Measurements from ENCODE around the gene SH2B3.
A peak's percentile ranks its signal among the peaks of the same experiment; 100 is the strongest.
"Not testable (repeated sequence)": the region's sequence is repeated elsewhere in the genome, so short reads cannot be mapped to it uniquely, and the experiment has no call there.

SH2B3 gene

GRCh38 chr12:111387747-111388323 is 17.9 kb upstream of the SH2B3 start:
- DNase-seq, result no peak

- no peak for DNase-seq
These were observed 16.1 kb upstream of the SH2B3 start for GRCh38 chr12:111389635-111390034.

DNA sequence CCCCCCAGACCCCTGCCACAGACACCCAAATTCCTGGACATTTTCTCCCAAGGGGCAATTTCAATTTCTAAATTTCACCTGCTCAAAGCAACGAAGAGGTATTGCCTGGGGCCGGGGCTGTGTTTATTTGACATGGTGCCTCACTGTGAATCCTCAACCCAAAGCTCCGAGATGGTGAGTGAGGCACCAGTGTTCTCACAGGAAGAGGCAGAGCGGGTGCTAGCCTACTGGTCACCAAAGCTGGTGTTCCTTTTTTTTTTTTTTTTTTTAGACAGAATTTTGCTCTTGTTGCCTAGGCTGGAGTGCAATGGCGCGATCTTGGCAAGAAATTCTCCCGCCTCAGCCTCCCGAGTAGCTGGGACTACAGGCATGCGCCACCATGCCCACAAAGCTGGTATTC is 14.8 kb upstream of the SH2B3 start:
- DNase-seq, result no peak

DNA sequence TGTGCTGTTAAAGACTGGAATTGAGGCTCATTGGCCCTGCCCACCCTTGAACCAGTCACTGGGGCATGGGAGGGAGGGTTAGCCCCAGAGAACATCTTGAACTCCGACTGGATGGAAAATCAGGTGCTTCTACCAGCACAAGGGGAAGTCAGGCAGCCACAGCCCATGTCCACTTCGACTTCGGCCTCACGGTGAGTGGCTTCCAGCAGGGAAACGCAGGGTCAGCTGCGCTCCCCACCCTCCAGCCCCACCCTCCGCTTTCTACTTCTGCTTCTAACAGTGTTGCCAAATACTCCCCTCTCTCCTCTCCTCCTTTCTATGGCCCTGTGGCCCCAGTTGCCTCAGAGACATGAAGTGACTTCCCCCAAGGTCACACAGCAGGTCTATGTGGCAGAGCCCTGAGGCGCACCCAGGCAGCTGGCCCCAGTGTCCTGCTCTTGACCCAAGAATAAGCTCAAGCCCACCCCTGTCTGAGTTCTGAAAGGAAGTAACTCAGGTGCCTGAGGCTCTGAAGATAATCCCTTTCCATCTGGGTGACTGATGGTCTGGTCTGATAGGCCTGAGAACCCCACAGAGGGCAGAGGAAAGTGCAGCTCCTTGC is 11.9 kb upstream of the SH2B3 start:
- no peak for DNase-seq

GRCh38 chr12:111394480-111394879 is 11.2 kb upstream of the SH2B3 start:
- no peak for DNase-seq

DNA sequence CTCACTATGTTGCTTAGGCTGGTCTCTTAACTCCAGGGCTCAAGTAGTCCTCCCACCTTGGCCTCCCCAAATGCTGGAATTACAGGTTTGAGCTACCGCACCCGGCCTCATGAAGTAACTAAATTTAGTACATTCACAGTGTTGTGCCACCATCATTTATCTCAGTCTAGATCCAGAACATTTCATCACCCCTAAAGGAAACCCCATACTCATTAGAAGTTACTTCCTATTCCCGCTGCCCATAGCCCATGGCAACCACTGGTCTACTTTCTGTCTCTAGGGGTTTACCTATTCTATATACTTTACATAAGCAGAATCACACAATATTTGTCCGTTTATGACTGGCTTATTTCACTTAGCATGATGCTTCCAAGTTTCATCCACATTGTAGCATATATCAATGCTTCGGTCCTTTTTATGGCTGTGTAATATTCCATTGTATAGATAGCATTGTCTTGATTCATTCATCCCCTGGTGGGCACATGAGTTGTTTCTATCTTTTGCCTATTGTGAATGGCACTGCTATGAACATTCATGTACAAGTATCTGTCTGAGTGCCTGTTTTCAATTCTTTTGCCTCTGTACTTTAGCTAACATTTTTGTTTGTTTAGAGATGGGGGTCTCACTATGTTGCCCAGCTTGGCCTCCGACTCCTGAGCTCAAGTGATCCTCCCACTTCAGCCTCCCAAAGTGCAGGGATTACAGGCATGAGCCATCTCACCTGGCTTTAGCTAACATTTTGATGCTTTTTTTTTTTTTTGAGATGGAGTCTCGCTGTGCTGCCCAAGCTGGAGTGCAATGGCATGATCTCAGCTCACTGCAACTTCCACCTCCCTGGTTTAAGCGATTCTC is 10.2 kb upstream of the SH2B3 start:
- no peak for DNase-seq

GRCh38 chr12:111396271-111396670 is 9.5 kb upstream of the SH2B3 start:
- DNase-seq, result not testable (repeated sequence)

DNA sequence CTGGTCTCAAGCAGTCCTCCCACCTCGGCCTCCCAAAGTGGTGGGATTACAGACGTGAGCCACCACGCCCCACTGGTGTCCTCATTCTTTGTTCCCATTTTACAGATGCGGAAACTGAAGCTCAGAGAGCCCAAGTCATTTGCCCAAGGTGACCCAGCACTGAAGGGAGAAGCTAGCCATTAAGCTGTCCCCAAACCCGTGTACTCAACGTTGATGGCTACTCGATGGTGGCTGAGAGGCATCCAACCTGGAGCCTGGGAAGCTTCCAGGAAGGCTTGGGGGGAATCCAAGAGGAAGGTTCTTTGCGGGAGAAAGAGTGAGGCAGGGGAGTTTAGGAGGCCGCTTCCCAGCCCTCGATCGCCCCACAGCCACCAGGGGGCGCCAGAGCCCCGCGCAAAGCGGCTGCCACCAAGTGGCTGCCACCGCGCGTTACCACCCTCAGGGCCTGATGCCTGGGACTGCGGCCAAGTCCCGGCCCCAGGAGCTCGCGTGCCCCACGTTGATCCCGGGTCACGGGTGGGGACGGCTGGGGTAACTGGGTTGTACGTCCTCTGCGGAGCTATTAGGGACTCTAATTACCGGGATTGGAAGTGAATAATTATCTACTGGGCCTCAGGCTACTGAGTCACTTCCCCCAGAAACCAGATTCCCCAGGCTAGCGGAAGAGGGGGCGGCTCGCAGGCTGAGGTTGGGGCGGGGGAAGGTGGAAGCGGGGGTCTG is 8.8 kb upstream of the SH2B3 start:
- peak; percentile 87 for DNase-seq

DNA sequence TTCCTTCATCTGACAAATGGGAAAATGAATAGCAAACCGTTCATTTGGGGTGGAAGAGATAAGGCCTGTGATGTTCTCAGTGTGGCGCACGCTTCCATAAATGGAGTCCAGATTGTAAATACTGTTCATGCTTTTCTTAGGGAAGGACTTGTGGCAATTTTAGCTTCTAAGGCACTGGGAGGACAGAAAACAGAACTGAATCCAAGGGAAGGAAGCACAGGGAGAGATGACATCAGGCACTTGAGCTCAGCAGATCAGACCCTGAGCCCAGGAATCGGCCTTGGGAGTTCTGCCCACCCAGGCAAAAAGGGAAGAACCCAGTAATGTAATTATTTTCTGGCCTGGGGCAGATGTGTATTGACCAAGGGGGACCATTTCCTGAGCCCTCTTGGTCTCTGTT is 7.2 kb upstream of the SH2B3 start:
- no peak for DNase-seq

GRCh38 chr12:111399741-111400404 is 5.8 kb upstream of the SH2B3 start:
- not testable (repeated sequence) for DNase-seq

DNA sequence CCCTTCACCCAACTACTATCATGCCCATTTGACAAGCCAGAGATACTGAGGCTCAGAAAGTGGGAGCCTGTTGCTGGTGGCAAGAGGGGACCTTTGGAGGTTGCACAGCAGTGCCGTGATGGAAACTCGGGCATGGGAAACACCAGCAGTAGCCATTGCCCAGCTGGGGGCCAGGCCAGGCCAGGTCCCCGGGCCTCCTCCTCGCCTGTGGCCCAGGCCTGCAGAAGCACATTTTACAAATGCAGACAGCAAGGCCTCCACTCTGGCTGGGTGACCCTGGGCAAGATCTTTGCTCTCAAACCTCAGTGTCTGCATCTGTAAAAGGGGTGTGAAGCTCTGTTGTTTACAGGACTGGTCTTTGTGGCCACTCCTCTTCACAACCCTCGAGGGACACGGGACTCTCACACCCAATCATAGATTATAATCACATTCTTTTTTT is 4.5 kb upstream of the SH2B3 start:
- no peak for DNase-seq

- not testable (repeated sequence) for DNase-seq
These were observed 3.3 kb upstream of the SH2B3 start for GRCh38 chr12:111402490-111402824.

GRCh38 chr12:111404362-111405148 is 1.2 kb upstream of the SH2B3 start:
- DNase-seq, result no peak

DNA sequence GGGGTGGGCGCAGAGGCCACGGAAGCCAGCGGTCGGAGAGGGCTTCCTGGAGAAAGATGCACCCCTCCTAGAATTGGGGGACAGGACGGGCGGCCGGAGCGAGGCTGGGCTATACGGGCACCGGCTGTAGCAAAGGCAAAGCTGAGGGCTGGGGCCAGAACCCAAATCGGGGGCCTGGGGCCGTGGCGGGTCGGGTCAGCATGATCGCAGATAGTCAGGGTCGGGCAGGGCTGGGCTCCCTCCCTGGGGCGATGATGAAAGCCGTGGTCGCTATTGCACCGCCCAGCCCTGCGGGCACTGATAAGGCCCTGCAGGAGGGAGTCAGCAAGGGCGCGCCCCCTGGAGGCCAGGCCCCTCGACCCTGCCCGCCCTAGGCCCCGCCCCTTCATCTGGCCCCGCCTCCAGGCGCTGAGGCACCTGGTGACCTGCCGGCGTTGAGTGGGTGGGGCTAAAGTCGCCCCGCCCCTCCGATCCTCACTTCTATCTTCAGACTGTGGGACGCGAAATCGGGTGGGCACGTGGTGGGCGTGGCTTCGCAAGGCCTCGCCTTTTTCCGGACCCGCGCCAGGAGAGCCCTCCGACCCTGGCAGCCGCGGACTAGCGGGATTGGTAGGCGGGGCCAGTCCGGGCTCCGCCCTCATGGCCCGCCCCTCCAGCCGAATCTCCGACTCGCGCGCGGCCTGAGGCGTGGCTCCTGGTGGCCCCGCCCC is 419 bp upstream of the SH2B3 start:
- DNase-seq, result peak; percentile 98

DNA sequence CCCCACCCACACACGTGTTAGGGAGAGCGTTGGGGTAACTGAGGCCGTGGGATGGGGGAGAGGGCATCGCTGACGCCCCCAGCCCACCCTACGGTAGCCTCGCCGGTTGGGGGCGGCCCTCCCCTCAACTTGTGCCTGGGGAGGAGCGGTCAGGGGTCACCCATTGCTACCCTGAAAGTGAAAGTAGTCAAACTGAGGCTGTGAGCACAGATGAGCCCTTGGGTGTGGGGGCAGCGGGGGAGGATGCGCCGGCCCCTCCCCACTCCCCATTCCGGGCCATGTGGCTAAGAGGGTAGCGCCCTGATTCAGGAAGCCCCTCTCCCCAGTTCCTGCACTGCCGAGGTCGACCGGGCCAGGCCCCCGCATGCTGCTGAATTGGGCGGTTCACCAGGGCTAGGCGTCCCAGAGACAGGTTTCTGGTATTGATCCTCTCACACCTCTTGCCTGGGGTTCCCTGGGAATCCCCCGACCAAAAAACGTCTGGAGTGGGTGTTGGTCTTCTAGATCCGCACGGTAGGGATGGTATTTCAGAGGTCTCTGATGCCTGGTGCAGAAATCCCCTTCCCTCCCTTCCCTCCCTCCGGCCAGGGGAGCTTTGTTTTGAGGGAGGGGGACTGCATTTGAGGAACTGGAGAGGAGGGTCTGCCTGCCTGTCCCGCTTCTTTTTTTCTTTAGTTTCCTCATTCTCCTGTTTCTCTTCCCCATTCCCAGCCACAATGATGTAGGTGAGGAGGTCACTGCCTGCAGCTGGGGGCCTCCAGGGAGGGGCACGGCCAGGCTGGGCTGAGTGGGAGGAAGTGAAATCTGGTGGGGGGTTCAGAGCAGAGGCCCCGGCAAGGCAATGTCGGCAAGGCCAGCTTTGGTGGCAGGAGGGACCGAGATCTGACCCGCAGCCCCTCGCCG is 1.0 kb downstream of the SH2B3 start:
- DNase-seq, result peak; percentile 51

DNA sequence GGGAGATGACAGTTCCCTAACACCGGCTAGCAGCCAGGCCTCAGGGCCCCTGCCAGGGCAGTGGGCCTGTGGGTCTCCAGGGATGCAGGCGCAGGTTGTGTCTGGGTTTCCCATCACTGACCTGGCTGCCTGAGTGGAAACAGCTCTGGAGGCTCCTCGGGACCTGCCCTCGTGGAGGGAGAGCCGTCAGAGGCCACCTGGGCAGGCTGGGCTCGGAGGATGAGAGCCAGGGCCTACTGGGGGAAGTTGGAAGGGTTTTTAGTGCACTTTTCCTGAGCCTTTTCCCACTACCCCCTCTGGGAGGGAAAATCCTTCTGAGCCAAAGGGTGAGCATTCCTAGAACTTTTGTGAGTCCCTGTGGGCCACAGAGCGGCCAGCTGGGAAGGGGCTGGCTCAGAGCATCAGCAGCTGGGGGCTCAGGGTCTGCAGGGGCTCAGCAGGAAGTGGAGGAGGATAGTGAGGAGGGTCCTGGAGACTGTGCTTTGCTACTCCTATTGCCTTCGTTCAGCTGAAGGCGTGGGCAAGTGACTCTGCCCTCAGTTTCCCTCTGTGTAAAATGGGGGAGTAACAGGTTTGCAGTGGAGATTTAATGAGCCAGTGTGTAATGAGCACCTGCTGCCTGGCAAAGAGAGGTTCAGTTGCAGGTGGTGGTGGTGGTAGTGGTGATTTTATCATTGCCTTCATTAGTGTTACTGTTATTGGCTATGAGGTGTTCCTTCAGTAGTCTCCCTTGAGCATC is 1.8 kb downstream of the SH2B3 start:
- DNase-seq, result no peak

DNA sequence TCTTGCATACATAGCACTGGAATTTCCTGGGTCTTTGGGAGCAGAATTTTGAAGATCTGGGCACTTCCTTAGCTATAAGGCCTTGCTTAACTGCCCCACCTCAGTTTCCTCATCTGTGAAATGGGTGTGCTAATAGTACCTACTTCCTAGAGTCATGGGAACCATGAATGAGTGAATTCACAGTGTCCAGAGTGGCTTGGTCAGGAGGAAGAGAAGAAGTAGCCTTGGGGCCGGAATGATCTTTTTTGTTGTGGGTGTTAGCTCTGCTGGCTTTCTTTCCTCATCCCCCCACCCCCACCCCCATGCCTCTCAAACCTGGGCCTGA is 2.4 kb downstream of the SH2B3 start:
- no peak for DNase-seq

GRCh38 chr12:111408686-111409402 is 3.1 kb downstream of the SH2B3 start:
- DNase-seq, result no peak

- no peak for DNase-seq
These were observed 3.7 kb downstream of the SH2B3 start for GRCh38 chr12:111409403-111409779.

Data from effector CD4-positive, alpha-beta T cell (primary cell).